CD4-positive, alpha-beta T cell (primary cell): Measurements from ENCODE around the gene SULT4A1. TPM values are rescaled to one million over a fixed set of nuclear protein-coding genes. Genes with fewer than 3 reads are reported as not detected.
"Not testable (repeated sequence)": the region's sequence is repeated elsewhere in the genome, so short reads cannot be mapped to it uniquely, and the experiment has no call there.

ENCODE experiments used
- ATAC-seq: fragments of 200-7000 bp; cut with Tn5 transposase; one replicate; pipeline ENCODE4 v1.10.0; 2022; ENCODE audit warnings: mild to moderate bottlenecking; ENCODE audit not compliant: poor library complexity
- CTCF ChIA-PET: fragments of 350-600 bp; sonication (Branson Sonifier 250); formaldehyde crosslinking; loops from one replicate; lab custom pipeline; 2021; ENCODE audit warnings: antibody characterized with exemption, inconsistent platforms; lab: Charles Lee
- POLR2A ChIA-PET: fragments of 350-600 bp; sonication (Branson Sonifier 250); formaldehyde crosslinking; loops from one replicate; lab custom pipeline; 2021; ENCODE audit warnings: antibody characterized with exemption, inconsistent platforms; lab: Charles Lee
- DNase-seq, 14 experiments: peaks; one replicate each; pipeline ENCODE4 v3.0.0-alpha.2; 2013 to 2020; ENCODE audit warnings: mixed read lengths in 2 of 14
- H3K27ac ChIP-seq, 2 donors: one replicate each; pipeline versions ENCODE4 v1.5.1 to v1.7.0; 2013; ENCODE audit warnings: low read length in 2 of 2, low read depth in 1 of 2, mild to moderate bottlenecking in 1 of 2
- H3K27me3 ChIP-seq, 2 experiments: 1 replicate in 1 of 2; 2 replicates in 1 of 2; pipeline versions ENCODE4 v1.6.1 to v1.7.0; 2013; ENCODE audit warnings: low read length in 2 of 2, control low read depth in 1 of 2, mild to moderate bottlenecking in 1 of 2, moderate library complexity in 1 of 2; ENCODE audit not compliant: insufficient read depth in 2 of 2, control insufficient read depth in 1 of 2
- H3K36me3 ChIP-seq: one replicate; pipeline ENCODE4 v1.6.1; 2013; ENCODE audit warnings: low read length, control low read depth; ENCODE audit not compliant: insufficient read depth
- H3K4me1 ChIP-seq: one replicate; pipeline ENCODE4 v1.6.1; 2013; ENCODE audit warnings: low read length, control low read depth; ENCODE audit not compliant: insufficient read depth
- H3K4me3 ChIP-seq: one replicate; pipeline ENCODE4 v1.5.1; 2013; ENCODE audit warnings: mild to moderate bottlenecking, low read length, moderate library complexity
- H3K9me3 ChIP-seq, 2 experiments: 1 replicate in 1 of 2; 2 replicates in 1 of 2; pipeline versions ENCODE4 v1.6.1 to v1.7.0; 2013; ENCODE audit warnings: low read length in 2 of 2, mild to moderate bottlenecking in 2 of 2, control low read depth in 1 of 2, moderate library complexity in 1 of 2; ENCODE audit not compliant: control insufficient read depth in 1 of 2, insufficient read depth in 1 of 2
- H3K27ac Mint-ChIP-seq: one replicate; pipeline ENCODE4 v1.8.0; 2020; ENCODE audit warnings: mixed read lengths
- H3K27me3 Mint-ChIP-seq: one replicate; pipeline ENCODE4 v1.8.0; 2021; ENCODE audit warnings: mixed read lengths
- H3K36me3 Mint-ChIP-seq: one replicate; pipeline ENCODE4 v1.8.0; 2021; ENCODE audit warnings: low read depth, mixed read lengths
- H3K4me1 Mint-ChIP-seq: one replicate; pipeline ENCODE4 v1.8.0; 2021; ENCODE audit warnings: low read depth, mixed read lengths
- H3K4me3 Mint-ChIP-seq: one replicate; pipeline ENCODE4 v1.8.0; 2020; ENCODE audit warnings: mild to moderate bottlenecking, mixed read lengths
- H3K9me3 Mint-ChIP-seq: one replicate; pipeline ENCODE4 v1.8.0; 2020; ENCODE audit warnings: mixed read lengths
- intact Hi-C, 2 experiments: fragments of 100-400 bp; cut with DNase I in 1 of 2; cut with micrococcal nuclease in 1 of 2; formaldehyde crosslinking; loops; one replicate each; pipeline versions ENCODE4 v1.15.1 to v1.9.0; 2023 to 2025; cut with DNase I, micrococcal nuclease
- total RNA-seq, 174 experiments: library from RNA in 2 of 174; stranded (reverse) in 2 of 174; gene quantifications; one replicate each; pipeline ENCODE4 v1.2.3 and lab custom pipeline; 2021 to 2026
- TF ChIP-seq, protein P1 (sequence below): fragments of 200-600 bp; IDR thresholded peaks from one replicate; pipeline ENCODE4 v1.8.0; 2022; ENCODE audit warnings: antibody characterized with exemption, mild to moderate bottlenecking

Gene SULT4A1
- total RNA-seq, 2 experiments from 2014 or later = not detected

- intact Hi-C loops = no loop called here
- Mint-ChIP-seq H3K9me3 (no peaks in the 10 kb centered on the region), H3K36me3 (no peaks in the 10 kb centered on the region), H3K27ac (no peak overlapping the region), H3K4me3 (no peak overlapping the region), H3K27me3 (peaks cover 40% of the 10 kb centered on the region), H3K4me1 (no peaks in the 10 kb centered on the region)
- ChIA-PET CTCF (no interaction called here), POLR2A (no interaction called here)
- TF ChIP-seq, protein P1, sequence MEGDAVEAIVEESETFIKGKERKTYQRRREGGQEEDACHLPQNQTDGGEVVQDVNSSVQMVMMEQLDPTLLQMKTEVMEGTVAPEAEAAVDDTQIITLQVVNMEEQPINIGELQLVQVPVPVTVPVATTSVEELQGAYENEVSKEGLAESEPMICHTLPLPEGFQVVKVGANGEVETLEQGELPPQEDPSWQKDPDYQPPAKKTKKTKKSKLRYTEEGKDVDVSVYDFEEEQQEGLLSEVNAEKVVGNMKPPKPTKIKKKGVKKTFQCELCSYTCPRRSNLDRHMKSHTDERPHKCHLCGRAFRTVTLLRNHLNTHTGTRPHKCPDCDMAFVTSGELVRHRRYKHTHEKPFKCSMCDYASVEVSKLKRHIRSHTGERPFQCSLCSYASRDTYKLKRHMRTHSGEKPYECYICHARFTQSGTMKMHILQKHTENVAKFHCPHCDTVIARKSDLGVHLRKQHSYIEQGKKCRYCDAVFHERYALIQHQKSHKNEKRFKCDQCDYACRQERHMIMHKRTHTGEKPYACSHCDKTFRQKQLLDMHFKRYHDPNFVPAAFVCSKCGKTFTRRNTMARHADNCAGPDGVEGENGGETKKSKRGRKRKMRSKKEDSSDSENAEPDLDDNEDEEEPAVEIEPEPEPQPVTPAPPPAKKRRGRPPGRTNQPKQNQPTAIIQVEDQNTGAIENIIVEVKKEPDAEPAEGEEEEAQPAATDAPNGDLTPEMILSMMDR = no peak
- no peak overlapping the region for H3K27ac ChIP-seq
- DNase-seq (no peak), ATAC-seq (no peak)
- H3K27me3 ChIP-seq = peaks cover 6 to 8% of the 10 kb centered on the region in 2 experiments
- no peak overlapping the region for H3K4me3 ChIP-seq
- H3K36me3 ChIP-seq = no peaks in the 10 kb centered on the region
- H3K4me1 ChIP-seq = no peaks in the 10 kb centered on the region
- H3K9me3 ChIP-seq = no peaks in the 10 kb centered on the region
Measured at GRCh38 chr22:43909708-43910107, 47.4 kb upstream of the SULT4A1 start.

DNA sequence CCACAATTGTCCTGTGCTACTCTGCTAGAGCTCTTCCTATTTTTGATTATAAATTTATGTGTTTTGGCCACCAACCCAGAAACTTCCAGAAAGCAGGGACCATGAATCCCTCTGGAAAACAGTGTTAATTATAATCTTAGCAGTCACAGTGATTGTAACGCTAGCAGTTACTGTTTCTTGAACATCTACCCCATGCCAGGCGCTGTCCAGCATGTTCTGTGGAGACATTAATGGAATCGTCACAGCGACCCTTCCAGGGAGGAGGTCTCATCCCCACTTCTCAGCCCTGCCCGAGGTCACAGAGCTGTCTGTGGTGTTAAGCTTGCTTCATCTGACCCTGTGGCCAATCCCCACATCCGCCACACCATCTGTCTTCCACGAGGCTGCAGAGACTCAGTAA, 43.4 kb upstream of the SULT4A1 start:
- Histone ChIP-seq H3K36me3 (no peaks in the 10 kb centered on the region), H3K27me3 (peaks cover 0 to 10% of the 10 kb centered on the region in 2 experiments), H3K4me1 (no peaks in the 10 kb centered on the region), H3K9me3 (no peaks in the 10 kb centered on the region), H3K4me3 (no peak overlapping the region), H3K27ac (no peak overlapping the region)
- POLR2A ChIA-PET = no interaction called here
- H3K27ac Mint-ChIP-seq = no peak overlapping the region
- H3K27me3 Mint-ChIP-seq = peaks cover 23% of the 10 kb centered on the region
- ATAC-seq (no peak), DNase-seq (no peak)
- TF ChIP-seq, protein P1 = no peak
- no peaks in the 10 kb centered on the region for H3K9me3 Mint-ChIP-seq
- CTCF ChIA-PET = no interaction called here
- H3K36me3 Mint-ChIP-seq = no peaks in the 10 kb centered on the region
- no peak overlapping the region for H3K4me3 Mint-ChIP-seq
- no peaks in the 10 kb centered on the region for H3K4me1 Mint-ChIP-seq
- intact Hi-C loops = no loop called here

- not testable (repeated sequence) for H3K4me1 Mint-ChIP-seq
Measured at GRCh38 chr22:43904412-43904811, 42.1 kb upstream of the SULT4A1 start.

GRCh38 chr22:43903033-43903432, 40.7 kb upstream of the SULT4A1 start:
- H3K9me3 Mint-ChIP-seq, DNase-seq, H3K4me3 ChIP-seq, H3K36me3 ChIP-seq, H3K27ac ChIP-seq, H3K4me1 ChIP-seq, ATAC-seq, H3K9me3 ChIP-seq, H3K4me1 Mint-ChIP-seq, POLR2A ChIA-PET, CTCF ChIA-PET, H3K36me3 Mint-ChIP-seq, H3K27me3 ChIP-seq, H3K27ac Mint-ChIP-seq, H3K4me3 Mint-ChIP-seq, intact Hi-C loops: not testable (repeated sequence)
- peaks cover 17% of the 10 kb centered on the region for H3K27me3 Mint-ChIP-seq

More at GRCh38 chr22:43904412-43904811, 42.1 kb upstream of the SULT4A1 start:
- intact Hi-C loops, H3K4me3 ChIP-seq, H3K9me3 Mint-ChIP-seq, H3K36me3 ChIP-seq, POLR2A ChIA-PET, H3K36me3 Mint-ChIP-seq, CTCF ChIA-PET, H3K9me3 ChIP-seq, H3K4me1 ChIP-seq, H3K4me3 Mint-ChIP-seq, ATAC-seq, H3K27me3 ChIP-seq, H3K27ac ChIP-seq, H3K27ac Mint-ChIP-seq: not testable (repeated sequence)
- DNase-seq = peak in 3 of 14 experiments; percentile 8 to 39 (median 18)
- peaks cover 17% of the 10 kb centered on the region for H3K27me3 Mint-ChIP-seq
